DND-41 (cell line): ENCODE measurements around the gene PRND.

Source experiments
- ATAC-seq: fragments of 200-7000 bp; cut with Tn5 transposase; 3 replicates; pipeline ENCODE4 v1.9.1; 2021; ENCODE audit warnings: low read depth; ENCODE audit not compliant: insufficient read depth
- DNase-seq: peaks from one replicate; pipeline ENCODE4 v3.0.0-alpha.2; 2020
- H2AFZ ChIP-seq: 2 replicates; pipeline ENCODE4 v1.6.0; 2012; ENCODE audit warnings: low read depth, low read length
- H3K27ac ChIP-seq: 2 replicates; pipeline ENCODE4 v1.5.1; 2012; ENCODE audit warnings: low read length, inconsistent platforms
- H3K27me3 ChIP-seq: fragments of 200-600 bp; sonication (generic); 2 replicates; pipeline ENCODE4 v1.6.0; 2012; ENCODE audit warnings: low read length, mild to moderate bottlenecking, inconsistent platforms; ENCODE audit not compliant: insufficient read depth, poor library complexity
- H3K36me3 ChIP-seq: 2 replicates; pipeline ENCODE4 v1.5.1; 2012; ENCODE audit warnings: low read length, inconsistent platforms; ENCODE audit not compliant: insufficient read depth
- H3K4me1 ChIP-seq: 2 replicates; pipeline ENCODE4 v1.5.1; 2012; ENCODE audit warnings: mild to moderate bottlenecking, low read length; ENCODE audit not compliant: insufficient read depth
- H3K4me2 ChIP-seq: 2 replicates; pipeline ENCODE4 v1.6.0; 2012; ENCODE audit warnings: mild to moderate bottlenecking, moderate library complexity, low read length, inconsistent platforms; ENCODE audit not compliant: insufficient read depth
- H3K4me3 ChIP-seq, 2 experiments: fragments of 200-600 bp in 1 of 2; shearing (Covaris generic) in 1 of 2; 2 replicates each; pipeline ENCODE4 v1.5.1; 2012 to 2016; ENCODE audit warnings: inconsistent platforms in 2 of 2, low read length in 2 of 2, mild to moderate bottlenecking in 2 of 2, low read depth in 1 of 2, moderate library complexity in 1 of 2
- H3K79me2 ChIP-seq: 2 replicates; pipeline ENCODE4 v1.6.0; 2012; ENCODE audit warnings: low read length, inconsistent platforms; ENCODE audit not compliant: insufficient read depth
- H3K9ac ChIP-seq: 2 replicates; pipeline ENCODE4 v1.6.0; 2012; ENCODE audit warnings: low read depth, mild to moderate bottlenecking, inconsistent platforms, low read length, moderate library complexity
- H3K9me3 ChIP-seq: 2 replicates; pipeline ENCODE4 v1.5.1; 2012; ENCODE audit warnings: low read length, moderate library complexity, mild to moderate bottlenecking, inconsistent platforms; ENCODE audit not compliant: insufficient read depth, severe bottlenecking
- H4K20me1 ChIP-seq: 2 replicates; pipeline ENCODE4 v1.6.0; 2012; ENCODE audit warnings: low read length; ENCODE audit not compliant: insufficient read depth
- CTCF ChIP-seq: IDR thresholded peaks from 2 replicates; pipeline ENCODE4 v1.5.1; 2012; ENCODE audit warnings: borderline replicate concordance, low read length, moderate library complexity, mild to moderate bottlenecking; ENCODE audit not compliant: poor library complexity, severe bottlenecking; ENCODE audit errors: extremely low read depth
- EZH2 ChIP-seq: IDR thresholded peaks from 3 replicates; pipeline ENCODE4 v1.6.1; 2012; ENCODE audit warnings: borderline replicate concordance, low read depth, mild to moderate bottlenecking, moderate library complexity, low read length, inconsistent platforms; ENCODE audit not compliant: severe bottlenecking

PRND gene

GRCh38 chr20:4682682-4683081 lies 39.0 kb upstream of the PRND start:
- Histone ChIP-seq H3K27me3 (peaks cover 36% of the 10 kb centered on the region), H4K20me1 (peaks cover 5% of the 10 kb centered on the region; the same call in 1 of the 2 replicates), H3K4me1 (peaks cover 15% of the 10 kb centered on the region), H3K9ac (no peak overlapping the region), H3K36me3 (no peaks in the 10 kb centered on the region), H3K4me3 (no peak overlapping the region), H3K4me2 (no peak overlapping the region), H3K9me3 (no peaks in the 10 kb centered on the region), H3K79me2 (peaks cover 5% of the 10 kb centered on the region), H3K27ac (no peak overlapping the region), H2AFZ (no peak overlapping the region)
- no peak for TF ChIP-seq EZH2
- TF ChIP-seq CTCF: no peak
- DNase-seq: no peak
- ATAC-seq: no peak

GRCh38 chr20:4683261-4683660 lies 38.4 kb upstream of the PRND start:
- Histone ChIP-seq H3K4me2 (no peak overlapping the region), H3K79me2 (peaks cover 7% of the 10 kb centered on the region), H3K9ac (no peak overlapping the region), H3K4me3 (no peak overlapping the region), H3K27me3 (peaks cover 32% of the 10 kb centered on the region), H3K4me1 (peaks cover 16% of the 10 kb centered on the region), H3K27ac (no peak overlapping the region), H3K36me3 (no peaks in the 10 kb centered on the region), H2AFZ (no peak overlapping the region), H3K9me3 (no peaks in the 10 kb centered on the region), H4K20me1 (peaks cover 10% of the 10 kb centered on the region; the same call in 1 of the 2 replicates)
- TF ChIP-seq EZH2 (no peak), CTCF (no peak)
- DNase-seq (no peak), ATAC-seq (no peak)

GRCh38 chr20:4684837-4685413 lies 36.8 kb upstream of the PRND start:
- H3K27me3 ChIP-seq: peaks cover 26% of the 10 kb centered on the region
- H3K4me2 ChIP-seq: no peak overlapping the region
- H3K9ac ChIP-seq: no peak overlapping the region
- no peak overlapping the region for H2AFZ ChIP-seq
- H4K20me1 ChIP-seq: peaks cover 11% of the 10 kb centered on the region; the same call in 1 of the 2 replicates
- DNase-seq: no peak
- no peak for ATAC-seq
- H3K9me3 ChIP-seq: no peaks in the 10 kb centered on the region
- no peak overlapping the region for H3K27ac ChIP-seq
- peaks cover 10% of the 10 kb centered on the region for H3K79me2 ChIP-seq
- no peak overlapping the region for H3K4me3 ChIP-seq
- no peaks in the 10 kb centered on the region for H3K36me3 ChIP-seq
- peaks cover 16% of the 10 kb centered on the region for H3K4me1 ChIP-seq
- TF ChIP-seq CTCF (no peak), EZH2 (no peak)

GRCh38 chr20:4685923-4686221 lies 35.8 kb upstream of the PRND start:
- Histone ChIP-seq H3K79me2 (peaks cover 10% of the 10 kb centered on the region), H3K9me3 (no peaks in the 10 kb centered on the region), H3K4me2 (peak overlapping the region; percentile 77), H3K9ac (peak overlapping the region; percentile 73), H2AFZ (peak overlapping the region; percentile 78), H3K27ac (0 out of 2 replicates have a peak overlapping the region, but pooled peaks have one; percentile 28), H3K4me1 (peaks cover 16% of the 10 kb centered on the region), H3K27me3 (peaks cover 21% of the 10 kb centered on the region), H4K20me1 (peaks cover 11% of the 10 kb centered on the region; the same call in 1 of the 2 replicates), H3K36me3 (no peaks in the 10 kb centered on the region), H3K4me3 (peak overlapping the region; percentile 71 to 78; a peak in 3 of 4 replicates)
- DNase-seq (no peak), ATAC-seq (no peak)
- TF ChIP-seq CTCF: no peak
- no peak for TF ChIP-seq EZH2
